GM15510 (cell line): ENCODE measurements around the gene ALPL.

Experiments
- POLR2A ChIP-seq: IDR thresholded peaks from 3 replicates; pipeline ENCODE4 v1.6.1; 2011; ENCODE audit warnings: borderline replicate concordance; ENCODE audit not compliant: insufficient read length; ENCODE audit errors: extremely low read depth

The ALPL gene

DNA sequence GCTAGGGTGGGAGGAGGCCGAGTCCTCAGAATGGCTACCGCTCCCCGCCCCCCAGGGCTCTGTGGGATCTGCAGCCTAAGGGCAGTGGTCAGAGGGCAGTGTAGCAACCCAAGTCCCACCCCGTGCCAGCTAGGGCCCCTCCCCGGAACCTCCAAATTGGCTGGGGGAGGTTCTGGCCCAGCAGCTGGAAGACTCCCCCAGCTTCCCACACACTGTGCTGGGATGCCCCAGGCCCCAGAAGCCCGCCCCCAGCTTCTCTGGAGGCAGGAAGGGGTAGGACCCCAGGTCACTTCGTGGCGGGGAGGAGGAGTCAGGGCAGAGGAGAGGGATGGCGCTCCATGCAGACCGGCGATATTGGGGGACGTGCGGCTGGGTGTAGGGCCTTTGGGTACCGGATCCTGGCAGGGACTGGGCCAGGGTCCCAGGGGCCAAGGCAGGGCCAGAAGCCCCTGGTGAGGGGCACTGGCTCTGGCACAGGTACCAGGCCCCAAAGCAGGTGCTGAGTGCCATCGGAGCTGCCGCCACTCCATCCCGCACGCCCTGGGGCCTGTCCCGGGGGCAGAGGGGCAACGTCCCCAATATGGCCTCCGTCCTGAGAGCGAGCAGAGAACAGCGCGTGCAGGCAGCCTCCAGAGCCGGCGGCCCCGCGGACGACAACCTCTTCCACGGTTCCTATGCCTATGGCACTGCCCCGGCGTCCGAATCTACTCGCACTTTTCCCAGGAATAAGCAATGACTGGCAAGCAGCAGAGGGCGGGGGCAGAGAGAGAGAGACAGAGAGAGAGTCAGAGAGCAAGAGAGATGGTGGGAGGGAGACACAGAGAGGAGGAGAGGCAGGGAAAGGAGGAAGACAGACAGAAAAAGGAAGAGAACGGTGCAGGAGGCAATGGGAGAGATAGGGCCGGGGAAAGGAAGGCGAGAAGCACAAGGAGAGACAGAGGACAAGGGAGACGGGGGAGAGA is 94.2 kb downstream of the ALPL start:
- TF ChIP-seq POLR2A: no peak

DNA sequence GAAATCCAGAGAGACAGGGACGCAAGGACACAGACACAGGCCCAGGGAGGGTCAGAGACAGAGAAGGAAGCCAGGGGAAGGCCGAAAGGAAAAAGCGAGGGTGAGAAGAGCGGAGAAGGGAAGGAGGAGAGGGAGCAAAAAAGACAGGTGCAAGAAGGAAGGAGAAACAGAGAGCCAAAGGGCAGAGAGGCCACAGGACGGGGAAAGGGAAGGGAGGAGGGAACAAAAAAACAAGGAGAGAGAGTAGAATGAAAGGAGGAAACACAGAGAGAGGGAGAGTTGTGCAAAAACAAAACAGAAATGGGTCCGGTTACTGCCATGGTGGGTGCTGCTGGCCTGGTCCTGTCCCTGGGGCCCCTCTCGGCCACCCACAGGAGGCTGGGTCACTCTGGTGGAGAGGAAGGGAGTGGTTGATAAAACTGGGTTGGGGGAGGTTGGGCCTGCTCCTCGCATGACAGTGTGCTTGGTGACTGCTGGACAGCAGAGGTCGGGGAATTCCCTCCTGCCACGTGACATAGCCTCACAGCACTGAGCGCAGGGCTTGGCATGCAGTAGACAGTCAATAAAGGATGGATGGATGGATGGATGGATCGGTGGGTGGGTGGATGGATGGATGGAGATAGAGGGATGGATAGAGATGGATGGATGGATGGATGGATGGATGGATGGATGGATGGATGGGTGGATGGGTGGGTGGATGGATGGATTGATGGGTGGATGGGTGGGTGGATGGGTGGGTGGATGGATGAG is 95.2 kb downstream of the ALPL start:
- TF ChIP-seq POLR2A: no peak

DNA sequence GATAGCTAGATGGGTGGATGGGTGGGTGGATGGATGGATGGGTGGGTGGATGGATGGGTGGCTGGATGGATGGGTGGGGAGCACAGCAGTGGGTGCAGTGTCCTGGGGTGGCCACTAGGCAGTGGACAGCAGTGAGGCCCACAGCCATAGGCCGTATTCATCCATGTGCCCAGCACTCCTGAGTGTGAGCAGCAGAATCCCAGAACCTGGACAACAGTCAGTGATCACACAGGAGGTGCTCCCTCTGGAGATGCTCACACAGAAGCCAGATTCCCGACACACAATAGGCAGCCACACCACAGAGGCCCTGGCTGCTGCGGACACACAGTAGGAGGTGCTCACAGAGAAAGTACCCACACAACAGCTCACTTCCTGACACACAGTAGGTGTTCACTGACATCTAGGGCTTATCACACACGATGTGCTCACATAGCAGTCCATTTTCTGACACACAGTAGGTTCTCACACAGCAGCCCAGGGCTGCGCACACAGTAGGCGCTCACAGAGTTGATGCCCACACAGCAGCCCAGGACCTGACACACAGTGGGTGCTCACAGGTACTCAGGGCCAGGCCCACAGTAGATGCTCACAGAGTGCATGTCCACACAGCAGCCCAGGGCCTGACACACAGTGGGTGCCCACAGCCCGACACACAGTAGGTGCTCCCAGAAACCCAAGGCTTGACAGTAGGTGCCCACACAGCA is 95.9 kb downstream of the ALPL start:
- TF ChIP-seq POLR2A: no peak

DNA sequence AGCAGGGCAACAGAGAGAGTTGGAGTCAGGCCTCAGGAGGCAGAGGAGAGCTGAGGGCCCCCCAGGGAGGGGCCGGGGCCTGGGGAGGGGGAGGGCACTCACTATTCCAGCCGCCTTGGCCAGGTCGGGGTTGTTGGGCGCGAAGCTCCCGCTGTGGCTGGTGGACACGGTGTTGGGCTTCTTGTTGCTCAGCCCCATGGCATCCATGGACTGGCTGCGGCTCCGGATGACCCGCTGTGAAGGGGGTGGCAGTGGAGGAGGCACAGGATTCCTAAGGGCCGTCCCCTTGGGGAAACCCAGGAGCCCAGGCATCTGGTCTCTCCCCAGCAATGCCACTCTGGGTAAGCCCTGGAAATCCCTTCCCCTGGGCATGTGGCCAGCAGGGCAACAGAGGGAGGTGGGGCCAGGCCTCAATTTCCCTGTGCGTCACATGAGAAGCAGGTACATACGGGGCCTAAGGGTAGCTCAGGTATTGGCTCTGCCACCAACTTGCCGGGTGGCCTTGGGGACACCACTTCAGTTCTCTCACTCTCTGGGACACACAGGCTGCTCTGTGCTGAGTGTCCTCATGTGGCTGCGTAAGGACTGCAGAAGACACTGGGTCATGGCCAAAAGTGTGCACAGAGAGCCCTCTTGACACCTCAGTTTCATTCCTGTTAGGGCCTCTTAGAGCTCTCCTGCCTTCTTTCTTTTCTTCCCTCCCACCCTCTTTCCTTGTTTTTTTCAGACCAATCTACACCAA is 96.9 kb downstream of the ALPL start:
- no peak for TF ChIP-seq POLR2A

DNA sequence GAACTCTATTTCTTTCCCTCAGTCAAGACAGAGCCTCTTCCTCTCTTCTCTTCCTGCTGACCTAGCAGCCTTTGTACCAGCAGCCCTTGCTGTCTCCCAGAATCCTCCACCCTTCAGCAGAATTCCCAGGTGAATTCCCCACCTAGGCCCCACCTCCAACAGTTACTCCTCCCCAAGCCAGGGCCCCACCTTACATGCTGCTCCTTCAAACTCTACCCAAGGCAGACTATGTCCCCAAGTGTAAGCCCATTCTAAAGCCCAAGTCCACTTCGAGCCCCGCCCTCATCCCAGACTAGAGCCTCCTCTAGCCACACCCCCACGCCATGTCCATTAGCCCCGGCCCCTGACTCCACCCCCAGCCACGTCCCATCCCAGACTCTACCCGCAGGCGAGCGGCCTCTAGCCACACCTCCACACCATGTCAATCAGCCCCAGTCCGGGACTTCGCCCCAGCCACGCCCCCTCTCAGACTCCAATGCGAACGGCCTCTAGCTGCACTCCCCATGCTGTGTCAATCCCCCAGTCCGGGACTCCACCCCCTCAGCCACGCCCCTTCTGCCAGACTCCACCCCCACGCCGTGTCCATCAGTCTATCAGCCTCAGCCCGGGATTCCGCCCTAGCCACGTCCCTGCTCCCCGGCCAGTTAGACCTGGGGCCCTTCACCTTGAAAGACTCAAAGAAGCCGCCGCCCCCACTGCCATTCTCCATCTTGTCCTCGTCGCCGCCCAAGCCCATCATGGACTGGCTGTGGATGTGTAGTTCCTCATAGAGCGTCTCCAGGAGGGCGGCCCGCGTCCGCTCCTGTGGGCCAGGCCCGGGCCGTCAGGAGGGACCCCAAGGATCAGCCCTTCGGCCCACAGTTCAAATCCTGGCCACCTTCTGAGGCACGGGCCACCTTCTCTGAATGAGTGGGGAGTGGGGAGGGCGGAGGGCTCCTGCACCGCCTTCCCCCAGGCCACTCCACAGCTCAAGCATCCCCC is 98.6 kb downstream of the ALPL start:
- no peak for TF ChIP-seq POLR2A

DNA sequence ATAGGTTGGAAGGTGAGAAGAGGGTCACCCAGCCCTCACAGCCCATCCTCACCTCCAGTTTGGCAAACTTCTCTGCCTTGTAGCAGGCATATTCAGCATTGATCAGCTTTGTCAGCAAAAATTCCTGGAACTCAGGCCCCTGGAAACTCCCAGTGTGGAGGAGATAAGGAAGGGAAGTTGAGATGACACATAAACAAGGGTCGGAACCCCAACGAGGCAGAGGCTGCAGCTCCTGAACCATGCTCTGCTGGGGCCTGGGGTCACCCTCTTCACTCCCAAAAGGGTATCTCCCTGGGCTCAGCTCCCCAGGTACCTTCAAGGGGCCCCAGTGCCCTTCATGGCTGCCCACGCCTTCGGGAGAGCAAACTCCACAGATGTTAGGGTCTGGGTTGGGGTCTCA is 99.6 kb downstream of the ALPL start:
- TF ChIP-seq POLR2A: no peak

DNA sequence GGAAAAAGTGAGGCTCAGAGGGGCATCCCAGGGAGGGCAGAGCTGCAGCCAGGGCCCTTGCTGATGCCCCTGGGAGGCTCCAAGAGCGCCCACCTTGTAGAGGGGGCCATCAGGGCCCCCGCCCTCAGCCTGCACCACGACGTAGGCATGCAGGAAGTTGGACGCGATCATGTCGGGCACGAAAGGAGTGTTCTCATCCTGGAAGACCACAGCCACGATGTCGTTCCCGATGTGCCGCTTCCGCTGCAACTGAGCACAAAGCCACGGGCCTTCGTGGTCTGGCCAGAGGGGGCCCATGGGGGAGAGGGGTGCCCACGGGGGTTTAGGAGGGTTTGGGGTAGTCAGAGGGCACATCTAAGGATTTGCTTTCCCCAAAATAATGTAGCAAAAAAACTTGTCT is 100.8 kb downstream of the ALPL start:
- no peak for TF ChIP-seq POLR2A

DNA sequence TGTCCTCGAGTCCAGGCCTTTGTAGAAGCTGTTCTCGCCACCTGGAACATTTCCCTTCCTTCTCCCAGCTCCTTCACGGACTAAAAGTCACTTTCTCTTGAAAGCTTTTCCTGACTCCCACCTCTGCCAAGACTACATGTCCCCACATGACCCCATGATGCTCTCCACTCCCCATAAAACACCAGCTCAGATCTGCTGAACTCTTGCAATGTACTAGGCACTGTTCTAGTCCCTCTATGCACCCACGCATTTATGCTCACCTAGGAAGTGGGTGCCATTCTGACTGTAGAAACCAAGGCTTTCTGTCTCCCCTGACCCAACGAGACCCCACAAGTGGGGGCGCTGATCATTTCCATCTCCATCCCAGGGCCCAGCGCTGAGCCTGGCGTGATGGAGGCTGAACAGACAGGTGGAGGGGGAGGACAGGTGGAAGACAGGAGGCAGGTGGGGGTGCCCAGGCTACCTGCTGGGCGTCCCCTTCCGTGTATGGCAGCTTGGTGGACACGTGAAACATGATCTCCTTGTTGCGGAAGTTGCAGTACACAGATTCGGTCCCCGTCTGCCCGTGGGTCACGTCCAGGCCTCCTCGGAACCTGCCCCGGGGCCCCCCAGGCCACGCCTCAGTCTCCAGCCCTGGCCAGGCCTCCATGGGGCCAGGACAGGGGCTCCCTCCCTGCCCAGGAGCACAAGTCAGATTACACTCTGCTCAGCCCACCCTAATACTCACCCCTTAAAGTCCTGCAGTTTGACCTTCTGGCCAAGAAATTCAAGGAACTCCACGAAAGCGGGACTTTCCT is 102.0 kb downstream of the ALPL start:
- TF ChIP-seq POLR2A: no peak

DNA sequence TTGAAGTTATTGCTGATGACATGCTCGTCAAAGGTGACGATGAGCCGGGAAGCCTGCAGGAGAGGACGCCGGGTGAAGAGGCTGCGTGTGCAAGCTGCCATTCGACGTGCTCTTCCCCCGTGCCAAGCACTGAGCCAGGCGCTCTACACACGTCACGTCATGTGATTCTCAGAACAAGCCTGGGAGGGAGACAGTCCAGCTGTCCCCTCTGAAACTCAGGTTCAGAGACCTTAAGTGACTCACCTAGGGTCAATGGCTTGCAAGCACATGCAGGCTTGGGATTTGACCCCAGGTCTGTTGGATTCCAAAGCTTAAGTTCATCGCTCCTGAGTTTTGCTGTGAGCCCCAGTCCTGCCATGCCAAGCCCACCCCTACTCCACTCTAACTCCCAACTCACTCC is 102.8 kb downstream of the ALPL start:
- no peak for TF ChIP-seq POLR2A

DNA sequence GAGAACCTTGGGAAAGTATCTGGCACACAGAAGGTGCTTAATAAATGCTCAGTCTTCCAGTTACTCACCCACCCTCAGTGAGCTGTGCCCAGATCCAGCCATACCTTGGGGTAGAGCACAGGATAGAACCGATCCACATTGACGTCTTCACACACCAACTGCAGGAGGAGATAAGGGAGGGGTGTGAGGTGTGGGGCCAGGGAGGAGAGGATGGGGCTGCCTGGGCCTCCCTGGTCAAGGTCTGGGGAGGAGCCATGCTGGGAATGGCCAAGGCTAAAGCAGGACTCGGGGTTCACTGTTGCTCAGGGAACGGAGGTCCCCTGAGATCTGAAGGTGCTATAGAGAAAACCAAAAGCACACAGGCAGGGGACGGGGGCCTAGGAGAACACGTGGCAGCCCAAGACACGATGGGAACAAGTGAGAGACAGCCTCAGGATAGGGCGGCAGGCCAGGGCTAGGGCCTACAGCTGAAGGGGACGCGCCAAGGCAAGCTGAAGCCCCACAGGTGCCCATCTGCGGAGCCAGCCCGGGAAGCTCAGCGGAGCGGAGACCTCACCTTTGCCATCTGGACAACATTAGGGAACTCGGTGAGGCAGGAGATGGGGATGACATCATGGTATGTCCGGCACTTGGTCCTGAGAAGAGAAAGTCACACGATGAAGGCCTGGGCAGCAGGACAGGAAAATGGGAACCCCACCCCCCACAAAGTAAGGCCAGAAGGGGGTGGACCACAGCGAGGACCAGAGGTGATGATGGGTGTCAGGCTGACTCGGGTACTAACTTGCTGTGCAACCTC is 104.0 kb downstream of the ALPL start:
- no peak for TF ChIP-seq POLR2A

DNA sequence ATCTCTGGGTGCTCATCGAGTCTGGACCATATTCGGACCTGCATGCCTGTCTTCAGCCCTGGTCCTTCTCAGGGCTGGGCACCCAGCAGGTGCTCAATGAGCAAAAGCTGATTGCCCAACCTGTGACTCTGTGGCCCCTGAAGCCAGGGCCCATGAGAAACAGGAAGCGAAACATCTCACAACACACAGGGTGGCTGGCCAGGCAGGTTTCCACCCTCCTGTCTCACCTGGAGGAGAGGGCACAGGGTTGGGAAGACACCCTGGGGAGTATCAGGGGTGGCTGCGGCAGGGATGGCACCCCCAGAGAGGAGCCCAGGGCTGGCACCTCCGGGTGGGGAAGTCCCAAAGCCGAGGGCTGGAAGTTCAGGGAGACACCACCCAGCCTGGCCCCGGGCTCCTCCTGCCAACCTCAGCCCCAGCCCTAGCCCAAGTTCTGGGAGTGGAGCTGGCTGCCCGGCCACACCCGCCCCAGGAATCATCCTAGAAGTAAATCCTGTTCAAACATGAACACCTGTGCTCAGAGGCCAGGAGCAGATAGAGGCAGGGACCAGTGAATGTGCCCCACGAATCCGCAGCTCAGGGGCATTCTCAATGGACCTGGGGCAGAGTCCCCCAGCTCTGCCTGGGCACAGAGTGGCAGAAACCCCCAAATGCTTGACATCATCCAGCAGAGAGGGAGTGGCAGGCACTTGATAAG is 105.3 kb downstream of the ALPL start:
- TF ChIP-seq POLR2A: no peak
